CD4-positive, alpha-beta T cell treated with Interferon gamma for 1 hour (primary cell): ENCODE results near the gene TBC1D14.

Experiments used
- DNase-seq: peaks from one replicate; pipeline ENCODE4 v3.0.0-alpha.2; 2020

Gene TBC1D14

DNA sequence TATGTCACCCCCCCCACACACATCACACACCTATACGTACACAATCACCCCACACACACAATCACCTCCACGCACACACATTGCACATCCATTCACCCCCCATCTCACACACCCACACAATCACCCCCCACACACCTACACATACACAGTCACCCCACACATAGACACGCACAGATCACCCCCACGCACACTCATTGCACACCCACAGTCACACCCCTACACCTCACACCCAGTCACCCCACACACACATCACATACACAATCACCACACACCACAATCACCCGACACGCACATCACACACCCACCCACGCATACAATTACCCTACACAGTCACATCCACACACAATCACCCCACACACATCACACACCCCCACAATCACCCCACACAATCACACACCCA, 117.7 kb downstream of the TBC1D14 start:
- no peak for DNase-seq

DNA sequence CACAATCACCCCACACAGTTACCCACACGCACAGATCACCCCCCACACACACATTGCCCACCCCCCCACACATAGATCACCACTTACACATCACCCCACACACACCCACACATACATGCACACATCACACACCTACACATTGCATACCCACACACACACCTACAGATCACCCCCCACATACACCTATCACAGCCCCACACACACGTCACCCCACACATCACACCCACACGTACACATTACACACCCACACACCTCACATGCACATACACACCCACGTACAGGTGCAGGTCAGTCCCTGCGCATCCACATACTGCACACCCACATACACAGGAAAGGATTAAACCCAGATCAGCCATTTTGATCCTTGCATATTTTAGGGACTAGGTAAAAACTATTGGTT, 118.3 kb downstream of the TBC1D14 start:
- no peak for DNase-seq

DNA sequence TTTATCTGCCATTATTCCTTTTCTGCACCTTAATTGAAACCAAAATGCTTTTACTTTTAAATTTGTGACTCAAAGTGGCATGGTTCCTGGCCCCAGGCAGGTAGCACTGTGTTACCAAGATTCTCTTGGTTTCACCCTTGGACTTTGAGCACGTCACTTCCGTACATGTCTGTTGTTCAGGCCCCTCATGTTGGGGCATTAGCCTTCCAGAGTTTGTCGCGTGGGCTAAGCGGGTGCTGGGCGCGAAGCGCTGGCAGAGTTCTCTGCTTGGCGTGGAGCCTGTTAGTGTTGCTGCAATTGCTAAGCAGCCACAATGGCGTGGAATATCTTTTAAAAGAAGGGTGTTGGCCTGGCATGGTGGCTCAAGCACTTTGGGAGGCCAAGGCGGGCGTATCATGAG, 119.6 kb downstream of the TBC1D14 start:
- no peak for DNase-seq

DNA sequence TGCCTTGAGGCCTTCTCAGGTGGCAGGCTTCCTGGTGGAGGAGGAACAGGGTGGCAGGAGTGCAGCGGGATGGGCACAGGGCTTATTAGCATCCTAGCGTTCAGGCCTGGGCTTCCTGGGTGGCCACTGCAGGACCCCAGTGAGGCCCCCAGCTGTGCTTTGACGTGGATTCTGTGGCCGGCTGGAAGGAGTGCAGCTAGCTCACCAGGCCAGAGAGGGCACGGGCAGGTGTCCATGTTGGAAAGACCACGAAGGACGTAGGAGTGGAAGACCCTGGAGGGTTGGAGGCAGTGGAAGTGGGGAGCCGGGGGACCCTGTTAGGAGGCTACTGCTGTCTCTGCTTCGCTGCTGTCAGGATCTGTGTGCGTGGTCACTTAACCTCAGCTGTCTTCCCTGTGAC, 120.3 kb downstream of the TBC1D14 start:
- no peak for DNase-seq

DNA sequence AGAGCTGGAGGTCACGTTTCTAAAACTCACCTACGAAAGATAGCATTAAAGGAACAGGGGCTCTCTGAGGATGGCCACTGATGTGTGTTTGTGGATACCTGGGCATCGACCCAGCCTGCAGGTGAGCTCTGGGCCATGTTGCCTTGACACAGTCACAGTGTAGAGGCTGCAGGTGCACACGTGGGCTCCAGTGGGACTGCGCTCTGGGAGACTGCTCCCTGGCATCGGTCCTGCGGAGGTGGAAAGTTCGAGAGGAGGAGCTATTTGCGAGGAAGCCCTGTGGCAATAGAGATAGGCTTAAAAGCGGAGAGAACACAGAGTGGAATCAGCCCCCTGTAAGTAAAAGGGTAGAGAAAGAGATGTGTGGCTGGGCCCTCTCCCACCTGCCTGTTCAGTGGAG, 121.2 kb downstream of the TBC1D14 start:
- no peak for DNase-seq

DNA sequence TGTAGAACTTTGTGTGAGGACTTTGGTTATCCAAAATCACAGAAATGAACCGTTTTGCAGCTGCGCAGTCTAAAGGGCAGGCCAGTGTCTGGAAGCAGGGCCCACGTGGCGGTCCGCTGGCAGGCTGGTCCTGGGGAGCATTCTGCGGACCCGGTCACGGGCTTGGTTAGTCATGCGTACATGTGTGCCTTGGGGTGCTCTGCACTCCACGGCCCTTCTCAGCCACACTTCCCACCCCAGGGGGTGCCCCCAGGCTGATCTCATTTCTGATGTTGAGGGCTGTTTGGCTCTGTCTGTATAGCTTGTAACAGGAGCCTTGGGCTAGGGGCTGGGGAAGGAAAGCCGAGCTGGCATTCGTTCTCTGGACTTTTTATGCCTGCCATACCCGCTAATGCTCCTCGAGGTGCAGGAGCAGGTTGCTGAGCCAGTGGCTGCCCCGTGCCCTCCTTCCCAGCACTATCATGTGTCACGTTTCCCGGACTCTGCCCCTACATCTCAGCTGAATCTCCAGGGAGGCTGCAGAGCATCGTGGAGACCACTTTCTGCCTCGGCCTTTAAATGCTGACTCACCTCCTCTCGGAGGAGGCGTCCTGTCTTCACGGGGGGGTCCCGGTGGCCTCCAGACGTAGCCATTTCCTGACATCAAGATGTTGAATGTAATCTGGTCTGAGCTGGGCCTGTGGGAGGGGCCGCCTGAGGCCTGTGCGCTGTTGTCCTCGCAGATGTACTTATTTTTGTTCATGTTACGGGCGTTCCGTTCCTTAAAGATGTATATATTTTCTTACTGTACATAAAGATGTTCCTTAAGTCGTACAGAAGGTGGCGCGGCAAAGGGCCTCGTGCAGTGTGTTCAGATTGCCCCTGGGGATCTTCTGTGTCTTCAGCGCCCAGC, 122.2 kb downstream of the TBC1D14 start:
- no peak for DNase-seq

DNA sequence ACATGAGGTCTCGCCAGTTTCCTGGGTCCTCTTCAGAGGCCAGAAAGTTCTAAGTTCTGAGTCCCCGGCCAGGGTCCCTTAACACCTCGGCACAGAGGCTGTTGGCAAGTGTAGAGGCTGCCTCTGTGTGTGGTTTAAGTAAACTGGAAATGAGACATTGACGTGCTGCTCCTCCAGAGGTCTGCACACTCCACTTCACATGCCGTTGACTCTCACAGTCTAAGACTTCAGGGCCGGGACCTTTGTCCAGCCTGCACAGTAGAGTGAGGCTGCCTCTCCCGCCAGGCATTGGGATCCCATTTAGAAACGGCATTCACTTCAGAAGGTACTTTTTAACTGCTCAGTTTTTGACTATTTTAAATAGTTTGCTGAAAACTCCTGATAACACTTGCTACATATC, 123.0 kb downstream of the TBC1D14 start:
- no peak for DNase-seq

DNA sequence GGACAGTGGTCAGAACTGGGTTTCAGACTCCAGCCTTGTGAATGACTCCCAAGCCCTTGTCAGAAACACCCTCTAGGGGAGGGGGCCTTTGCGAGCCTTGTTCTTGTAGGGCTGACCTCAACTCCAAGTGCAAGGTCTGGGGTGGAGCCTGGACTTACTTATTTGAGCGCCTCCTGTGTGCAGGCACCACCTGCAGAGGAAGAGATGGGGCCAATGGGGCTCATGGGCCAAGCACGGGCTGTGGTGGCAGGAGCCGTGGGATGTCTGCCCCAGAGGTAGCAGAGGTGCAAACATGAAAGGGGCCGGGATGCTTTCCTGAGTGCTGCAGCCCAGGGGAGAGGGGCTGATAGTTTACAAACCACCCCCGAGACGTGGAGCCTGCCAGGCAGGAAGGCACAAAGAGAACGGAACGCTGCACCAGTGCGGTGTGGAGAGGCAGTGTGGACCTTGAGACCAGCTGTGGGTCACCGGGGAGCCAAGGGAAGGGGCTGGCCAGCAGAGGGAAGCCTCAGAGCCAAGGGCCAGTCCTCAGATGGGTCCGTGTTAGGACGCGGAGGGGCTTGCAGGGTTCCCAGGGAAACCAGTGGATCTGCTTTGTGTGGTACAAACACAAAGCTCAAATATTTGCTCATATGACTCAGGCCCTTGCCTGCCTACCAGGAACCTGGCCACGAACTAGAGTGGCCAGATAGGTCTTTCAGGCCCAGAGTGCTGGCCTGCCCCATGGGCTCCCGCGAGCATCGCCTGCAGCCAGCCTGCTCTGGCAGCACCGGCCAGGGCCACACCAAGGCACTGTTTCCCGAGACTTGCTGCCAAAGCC, 124.8 kb downstream of the TBC1D14 start:
- DNase-seq, result no peak

DNA sequence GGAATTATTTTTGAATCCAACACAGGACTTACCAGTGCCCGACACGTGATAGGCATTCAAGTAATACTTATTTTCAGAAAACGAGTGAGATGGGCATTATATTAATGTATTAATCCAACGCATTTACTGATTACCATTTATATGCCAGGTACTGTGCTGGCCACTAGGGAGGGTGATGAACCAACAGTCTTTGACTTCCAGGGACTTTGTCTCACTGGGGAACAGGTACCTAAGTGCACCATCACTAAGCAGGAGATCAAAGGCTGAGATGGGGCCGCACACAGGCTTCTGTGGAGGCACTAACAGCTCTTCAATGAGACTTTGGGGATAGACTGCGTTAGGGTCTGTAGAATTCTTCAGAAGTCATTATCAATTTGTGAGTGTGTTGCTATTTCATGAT, 127.8 kb downstream of the TBC1D14 start:
- no peak for DNase-seq

DNA sequence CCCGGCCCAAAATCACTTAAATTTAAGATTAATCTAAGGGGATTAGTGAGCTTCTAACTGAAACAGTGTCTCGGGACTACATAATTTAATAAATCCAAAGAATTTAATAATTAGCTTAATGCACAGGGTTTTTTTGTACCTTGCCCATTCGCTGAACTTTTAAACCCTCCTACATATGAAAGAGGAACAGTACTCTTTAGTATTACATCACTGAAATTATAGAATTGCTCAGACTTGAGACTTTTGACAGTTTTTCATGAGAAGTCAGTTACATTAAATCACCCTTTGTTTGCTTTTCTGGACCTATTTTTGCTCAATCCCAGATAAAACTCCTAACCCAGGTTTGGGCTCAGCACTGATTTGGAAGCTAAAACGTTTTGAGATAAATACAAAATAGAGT, 131.1 kb downstream of the TBC1D14 start:
- no peak for DNase-seq

DNA sequence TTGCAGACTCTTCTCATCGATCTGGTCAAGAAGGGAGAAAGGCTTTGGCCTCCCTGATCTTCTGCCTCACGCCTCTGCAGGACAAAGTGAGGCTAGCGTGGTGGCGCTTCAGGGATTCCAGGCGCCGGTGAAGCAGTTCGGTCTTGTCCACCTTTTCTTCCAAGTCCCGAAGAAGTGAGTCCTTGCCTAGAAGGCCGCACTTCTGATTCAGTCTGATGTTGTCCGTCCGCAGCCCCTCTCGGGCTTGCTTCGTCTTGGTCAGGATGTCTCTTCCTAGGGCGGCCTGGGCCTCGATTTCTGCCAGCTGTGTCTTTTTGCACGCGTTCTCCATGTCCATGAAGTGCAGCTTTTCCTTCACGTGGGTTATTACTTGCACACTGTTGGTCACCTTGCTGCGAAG, 131.6 kb downstream of the TBC1D14 start:
- DNase-seq, result no peak

DNA sequence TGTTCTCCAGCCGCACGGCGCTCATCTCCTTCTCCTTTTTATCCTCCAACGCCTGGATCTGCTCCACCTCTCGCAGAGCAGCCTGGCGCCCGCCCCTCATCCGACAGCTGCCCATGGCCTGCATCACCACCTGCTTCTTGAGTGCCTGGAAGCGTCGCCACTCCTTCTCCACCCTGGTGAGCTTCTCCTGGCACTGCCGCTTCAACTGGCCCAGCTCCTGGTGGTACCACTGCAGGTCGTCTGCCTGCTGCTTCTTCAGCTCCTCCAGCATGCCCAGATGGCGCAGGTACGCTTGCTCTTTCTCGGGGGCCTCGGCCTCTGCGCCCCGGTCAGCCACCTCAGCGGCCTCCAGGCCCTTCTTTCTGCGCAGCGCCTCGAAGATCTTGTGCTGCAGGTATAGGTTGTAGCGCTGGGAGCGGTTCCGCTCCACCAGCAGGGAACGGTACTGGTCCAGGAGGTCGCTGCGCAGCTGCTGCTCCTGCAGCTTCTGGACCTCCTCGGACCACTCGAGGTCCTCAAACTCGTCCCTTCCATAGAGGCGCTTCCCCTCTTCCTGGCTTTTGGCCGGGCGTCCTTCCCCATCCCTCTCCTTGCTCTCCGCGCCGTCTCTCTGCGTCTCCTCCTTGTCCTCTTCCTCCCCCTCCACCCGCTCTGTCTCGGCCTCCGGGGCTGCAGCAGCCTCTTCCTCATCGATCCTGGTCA, 132.3 kb downstream of the TBC1D14 start:
- no peak for DNase-seq

DNA sequence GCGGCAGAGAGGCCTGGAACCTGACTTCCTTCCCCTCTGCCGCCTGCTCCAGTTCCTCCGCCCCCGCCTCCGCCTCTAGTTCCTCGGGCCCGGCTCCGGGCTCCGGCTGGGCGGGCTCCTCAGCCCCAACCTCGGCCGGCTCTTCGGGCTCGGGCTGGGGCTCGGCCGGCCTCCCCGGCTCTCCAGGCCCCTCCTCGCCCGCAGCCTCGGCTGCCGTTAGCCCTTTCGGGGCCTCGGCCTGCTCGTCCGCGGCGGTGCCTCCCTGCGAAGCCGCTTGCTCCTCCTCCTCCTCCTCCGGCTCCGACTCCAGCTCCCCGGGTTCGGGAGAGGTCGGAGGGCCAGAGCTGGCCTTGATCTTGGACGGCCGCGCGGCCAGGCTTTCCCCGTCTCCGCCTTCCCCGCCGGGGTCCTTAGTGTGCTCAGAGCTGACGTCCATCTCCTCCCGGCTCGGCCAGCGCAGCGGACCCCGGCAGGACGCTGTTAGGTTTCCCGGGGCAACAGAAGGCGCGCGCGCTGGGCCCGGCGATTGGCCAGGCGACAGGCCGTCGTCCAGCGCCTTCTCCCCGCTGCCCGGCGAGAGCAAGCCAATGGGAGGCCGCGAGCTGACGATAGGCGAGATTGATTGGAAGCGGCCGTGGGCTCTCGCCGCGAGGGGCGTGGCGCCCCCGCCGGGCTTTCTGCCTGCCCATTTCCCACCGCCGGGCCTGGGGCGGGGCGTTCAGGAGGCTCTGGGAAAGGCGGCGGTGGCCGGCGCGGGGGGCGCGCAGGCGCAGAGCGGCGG, 133.1 kb downstream of the TBC1D14 start:
- DNase-seq, result peak; percentile 95

DNA sequence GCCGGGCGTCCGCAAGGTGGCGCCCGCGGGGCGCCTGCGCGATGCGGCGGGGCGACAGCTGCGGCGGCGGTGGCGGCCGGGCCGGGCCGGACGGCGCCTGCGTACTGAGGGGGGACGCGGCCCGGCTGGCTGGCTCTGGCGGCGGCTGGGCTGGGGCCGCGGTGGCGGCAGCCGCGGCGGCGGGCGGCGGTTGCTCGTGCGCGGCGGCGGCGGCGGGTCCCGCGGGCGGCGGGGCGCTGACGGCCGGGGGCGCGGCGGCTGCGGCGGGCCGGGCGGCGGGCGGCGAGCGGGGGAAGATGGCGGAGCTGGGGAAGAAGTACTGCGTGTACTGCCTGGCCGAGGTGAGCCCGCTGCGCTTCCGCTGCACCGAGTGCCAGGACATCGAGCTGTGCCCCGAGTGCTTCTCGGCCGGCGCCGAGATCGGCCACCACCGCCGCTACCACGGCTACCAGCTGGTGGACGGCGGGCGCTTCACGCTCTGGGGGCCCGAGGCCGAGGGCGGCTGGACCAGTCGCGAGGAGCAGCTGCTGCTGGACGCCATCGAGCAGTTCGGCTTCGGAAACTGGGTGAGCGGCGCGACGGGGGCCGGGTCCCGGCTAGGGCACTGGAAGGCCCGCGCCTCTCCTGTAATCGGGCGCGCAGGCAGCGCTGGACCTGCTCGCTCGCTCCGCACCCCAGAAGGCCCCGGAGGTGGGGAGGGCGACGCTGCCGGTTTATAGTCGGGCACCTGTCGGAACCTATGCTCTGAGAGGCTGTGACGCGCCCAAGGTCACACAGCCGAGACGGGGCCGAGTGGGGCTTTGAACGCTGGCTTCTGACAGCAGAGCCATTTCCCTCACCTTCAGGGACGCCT, 133.9 kb downstream of the TBC1D14 start, which contains the start of gene TADA2B:
Gene TADA2B (plus strand): TSS at position 89 of the 853 bp plus-strand sequence. CDS start 208 bp downstream, at position 297.
- peak; percentile 61 for DNase-seq

DNA sequence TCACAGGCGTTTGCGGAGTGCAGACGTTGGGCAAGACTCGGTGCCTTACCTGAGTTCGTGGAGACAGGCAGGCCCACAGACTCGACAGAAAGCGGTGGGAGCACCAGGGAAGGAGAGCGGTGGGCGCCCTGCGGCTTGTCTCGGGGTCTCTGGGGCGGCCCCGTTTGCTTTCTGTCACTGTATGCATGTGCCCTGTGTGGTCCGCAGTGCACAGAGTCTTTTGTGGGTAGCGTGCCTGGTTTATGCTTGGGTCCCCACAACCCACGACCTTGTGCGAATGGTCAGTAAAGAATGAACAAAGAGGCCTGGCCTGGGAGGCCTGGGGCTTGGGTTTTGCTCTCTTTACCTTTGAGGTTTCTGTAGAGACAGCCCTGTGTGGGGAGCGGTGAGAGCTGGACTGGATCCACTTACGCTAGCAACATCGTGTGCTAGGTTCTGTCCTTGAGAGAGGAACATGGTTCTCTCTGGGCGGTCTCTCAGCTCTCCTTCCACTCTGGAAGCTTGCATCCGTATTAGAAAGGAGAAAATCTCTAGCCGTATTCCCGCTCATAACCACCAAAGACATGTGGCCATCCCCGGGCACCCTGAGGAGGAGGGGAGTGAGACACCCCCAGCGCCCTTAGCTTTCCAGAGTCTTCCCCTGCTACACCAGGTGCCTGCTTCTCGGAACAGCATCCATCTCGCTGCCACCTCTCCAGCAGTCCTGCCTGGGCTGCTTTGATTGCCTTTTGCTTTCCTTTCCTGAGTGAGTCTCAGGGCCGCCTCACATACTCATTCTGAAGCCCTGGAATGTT, 134.7 kb downstream of the TBC1D14 start:
- DNase-seq, result no peak

DNA sequence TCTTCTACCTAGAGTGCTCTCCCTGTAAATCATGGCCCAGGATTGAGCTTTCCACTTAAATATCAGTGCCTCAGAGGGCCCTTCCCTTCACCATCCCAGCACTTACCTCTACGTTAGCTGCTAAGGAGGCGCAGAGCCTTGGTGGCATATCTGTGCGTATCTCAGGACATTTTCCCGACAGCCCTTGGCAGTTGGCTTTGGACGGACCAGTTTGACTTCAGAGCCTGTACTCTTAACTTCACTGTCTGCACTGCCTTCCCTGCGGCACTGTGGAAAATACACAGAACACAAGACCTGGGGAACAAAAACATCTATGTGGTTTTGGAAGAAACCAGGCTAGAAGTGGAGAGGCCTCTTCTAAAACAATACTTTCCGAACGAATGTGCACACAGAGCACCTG, 135.9 kb downstream of the TBC1D14 start:
- DNase-seq, result no peak

DNA sequence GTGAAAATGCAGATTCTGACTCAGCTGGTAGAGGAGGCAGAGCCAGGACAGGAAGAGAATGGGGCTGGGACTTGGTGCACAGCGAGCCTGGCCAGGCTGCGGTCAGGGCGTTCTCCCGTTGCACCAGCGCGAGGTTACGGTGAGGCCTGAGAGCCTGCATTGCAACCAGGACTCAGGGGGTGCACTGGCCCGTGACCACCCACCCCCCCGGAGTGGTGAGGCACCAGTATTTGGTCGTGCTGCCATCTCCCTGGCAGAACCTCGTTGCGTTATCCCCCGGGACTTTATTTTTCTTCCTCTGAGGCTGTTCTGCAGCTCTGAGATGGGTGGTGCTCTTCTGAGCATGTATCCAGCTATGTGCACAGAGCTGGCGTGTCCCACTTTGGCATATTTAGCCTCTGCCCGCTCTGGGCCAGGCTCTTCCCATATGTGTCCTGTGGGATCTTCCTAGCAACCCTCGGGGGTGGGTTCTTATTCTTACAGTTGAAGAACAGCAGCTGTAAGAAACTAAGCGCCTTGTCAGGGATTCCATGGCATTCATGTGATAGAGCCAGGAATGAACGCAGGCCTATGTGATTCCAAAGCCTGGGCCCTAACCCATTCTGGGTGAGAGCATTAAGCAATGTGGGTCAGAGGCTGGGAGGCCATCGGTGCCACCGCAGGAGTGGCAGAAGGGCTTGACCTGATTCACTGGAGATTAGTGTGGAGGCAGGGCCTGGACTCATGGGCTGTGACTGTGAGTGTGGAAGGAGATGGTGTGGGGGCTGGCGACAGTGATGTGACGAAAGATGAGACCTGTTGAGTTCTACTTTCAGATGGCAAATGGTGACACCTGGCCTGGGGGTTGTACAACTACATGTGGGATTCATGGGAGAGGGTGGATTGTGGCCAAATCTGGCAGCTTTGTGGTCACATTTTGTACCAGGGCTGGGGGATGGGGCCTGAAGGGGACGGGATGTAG, 136.6 kb downstream of the TBC1D14 start:
- DNase-seq, result no peak

DNA sequence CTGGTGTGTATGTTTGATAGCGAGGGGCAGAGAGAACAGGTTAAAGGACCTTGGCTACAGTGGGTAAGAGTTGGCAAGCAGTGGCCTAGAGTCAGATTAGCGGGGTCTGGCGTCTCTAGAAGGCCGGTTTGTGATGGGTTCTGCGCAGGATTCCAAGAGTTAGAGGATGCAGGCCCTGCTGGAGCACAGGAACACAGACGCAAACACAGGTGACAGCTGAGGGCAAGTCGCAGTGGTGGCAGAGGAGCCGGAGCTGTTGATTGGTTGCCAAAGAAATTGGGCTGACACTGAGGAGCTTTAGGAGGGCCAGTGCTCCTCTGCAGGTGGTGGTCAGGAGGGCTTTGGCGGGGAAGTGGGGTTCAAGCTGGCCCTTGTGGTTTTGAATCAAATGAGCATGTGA, 137.3 kb downstream of the TBC1D14 start:
- DNase-seq, result no peak

DNA sequence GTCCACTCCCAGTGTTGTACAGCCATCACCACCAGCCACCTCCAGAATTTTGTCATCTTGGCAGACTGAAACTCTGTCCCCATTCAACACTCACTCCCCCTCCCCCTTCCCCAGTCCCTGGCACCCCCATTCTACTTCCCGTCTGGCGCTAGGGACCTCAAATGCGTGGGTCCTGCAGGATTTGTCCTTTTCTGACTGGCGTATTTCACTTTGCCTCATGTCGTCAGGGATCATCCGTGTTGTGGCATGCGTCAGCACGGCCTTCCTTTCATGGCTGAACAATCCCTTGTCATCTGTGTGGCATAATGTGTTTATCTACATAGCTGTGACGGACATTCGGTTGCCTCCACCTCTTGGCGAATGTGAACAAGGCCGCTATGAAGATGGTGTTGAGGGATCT, 139.0 kb downstream of the TBC1D14 start:
- no peak for DNase-seq
